ENCODE measurements around the gene KMT5B.

KMT5B gene

GRCh38 chr11:68148879-68149278 lies 64.2 kb downstream of the KMT5B start:
- Histone ChIP-seq H3K27ac (ENCODE audit: insufficient read depth, low read length, poor library complexity, severe bottlenecking) (no peak overlapping the region), H3K4me3 (ENCODE audit: insufficient read depth, low read depth, low read length, poor library complexity, severe bottlenecking) (no peak overlapping the region), H3K4me1 (ENCODE audit: control insufficient read depth, insufficient read depth, low read length, poor library complexity, severe bottlenecking) (no peaks in the 10 kb centered on the region), H3K36me3 (ENCODE audit: control insufficient read depth, insufficient read depth, low read length) (no peaks in the 10 kb centered on the region), H3K27me3 (replicated peaks; ENCODE audit: control insufficient read depth, insufficient read depth, low read length, poor library complexity, severe bottlenecking) (no peaks in the 10 kb centered on the region), H3K9me3 (ENCODE audit: control insufficient read depth, low read length) (no peaks in the 10 kb centered on the region)
- no peak for DNase-seq

GRCh38 chr11:68148071-68148805 lies 64.9 kb downstream of the KMT5B start:
- Histone ChIP-seq H3K4me3 (ENCODE audit: insufficient read depth, low read depth, low read length, poor library complexity, severe bottlenecking) (no peak overlapping the region), H3K27me3 (replicated peaks; ENCODE audit: control insufficient read depth, insufficient read depth, low read length, poor library complexity, severe bottlenecking) (no peaks in the 10 kb centered on the region), H3K9me3 (ENCODE audit: control insufficient read depth, low read length) (no peaks in the 10 kb centered on the region), H3K36me3 (ENCODE audit: control insufficient read depth, insufficient read depth, low read length) (no peaks in the 10 kb centered on the region), H3K27ac (ENCODE audit: insufficient read depth, low read length, poor library complexity, severe bottlenecking) (no peak overlapping the region), H3K4me1 (ENCODE audit: control insufficient read depth, insufficient read depth, low read length, poor library complexity, severe bottlenecking) (no peaks in the 10 kb centered on the region)
- DNase-seq = no peak

GRCh38 chr11:68146704-68147474 lies 66.2 kb downstream of the KMT5B start:
- DNase-seq = no peak
- Histone ChIP-seq H3K4me1 (ENCODE audit: control insufficient read depth, insufficient read depth, low read length, poor library complexity, severe bottlenecking) (peaks cover 5% of the 10 kb centered on the region), H3K36me3 (ENCODE audit: control insufficient read depth, insufficient read depth, low read length) (no peaks in the 10 kb centered on the region), H3K9me3 (ENCODE audit: control insufficient read depth, low read length) (no peaks in the 10 kb centered on the region), H3K27ac (ENCODE audit: insufficient read depth, low read length, poor library complexity, severe bottlenecking) (no peak overlapping the region), H3K4me3 (ENCODE audit: insufficient read depth, low read depth, low read length, poor library complexity, severe bottlenecking) (no peak overlapping the region), H3K27me3 (replicated peaks; ENCODE audit: control insufficient read depth, insufficient read depth, low read length, poor library complexity, severe bottlenecking) (no peaks in the 10 kb centered on the region)

GRCh38 chr11:68146010-68146540 lies 67.0 kb downstream of the KMT5B start:
- H3K36me3 ChIP-seq (ENCODE audit: control insufficient read depth, insufficient read depth, low read length) = no peaks in the 10 kb centered on the region
- no peaks in the 10 kb centered on the region for H3K27me3 ChIP-seq (replicated peaks; ENCODE audit: control insufficient read depth, insufficient read depth, low read length, poor library complexity, severe bottlenecking)
- no peaks in the 10 kb centered on the region for H3K9me3 ChIP-seq (ENCODE audit: control insufficient read depth, low read length)
- no peak overlapping the region for H3K27ac ChIP-seq (ENCODE audit: insufficient read depth, low read length, poor library complexity, severe bottlenecking)
- no peak overlapping the region for H3K4me3 ChIP-seq (ENCODE audit: insufficient read depth, low read depth, low read length, poor library complexity, severe bottlenecking)
- no peak for DNase-seq
- peaks cover 9% of the 10 kb centered on the region for H3K4me1 ChIP-seq (ENCODE audit: control insufficient read depth, insufficient read depth, low read length, poor library complexity, severe bottlenecking)

GRCh38 chr11:68145120-68145866 lies 67.8 kb downstream of the KMT5B start:
- no peaks in the 10 kb centered on the region for H3K27me3 ChIP-seq (replicated peaks; ENCODE audit: control insufficient read depth, insufficient read depth, low read length, poor library complexity, severe bottlenecking)
- DNase-seq = no peak
- no peak overlapping the region for H3K4me3 ChIP-seq (ENCODE audit: insufficient read depth, low read depth, low read length, poor library complexity, severe bottlenecking)
- no peaks in the 10 kb centered on the region for H3K36me3 ChIP-seq (ENCODE audit: control insufficient read depth, insufficient read depth, low read length)
- H3K9me3 ChIP-seq (ENCODE audit: control insufficient read depth, low read length) = no peaks in the 10 kb centered on the region
- H3K27ac ChIP-seq (ENCODE audit: insufficient read depth, low read length, poor library complexity, severe bottlenecking) = no peak overlapping the region
- peaks cover 9% of the 10 kb centered on the region for H3K4me1 ChIP-seq (ENCODE audit: control insufficient read depth, insufficient read depth, low read length, poor library complexity, severe bottlenecking)

GRCh38 chr11:68143310-68143689 lies 69.8 kb downstream of the KMT5B start:
- H3K27me3 ChIP-seq (replicated peaks; ENCODE audit: control insufficient read depth, insufficient read depth, low read length, poor library complexity, severe bottlenecking) = no peaks in the 10 kb centered on the region
- H3K36me3 ChIP-seq (ENCODE audit: control insufficient read depth, insufficient read depth, low read length) = no peaks in the 10 kb centered on the region
- DNase-seq = no peak

GRCh38 chr11:68142441-68143309 lies 70.4 kb downstream of the KMT5B start:
- Histone ChIP-seq H3K36me3 (ENCODE audit: control insufficient read depth, insufficient read depth, low read length) (no peaks in the 10 kb centered on the region), H3K4me1 (ENCODE audit: control insufficient read depth, insufficient read depth, low read length, poor library complexity, severe bottlenecking) (peaks cover 9% of the 10 kb centered on the region), H3K27me3 (replicated peaks; ENCODE audit: control insufficient read depth, insufficient read depth, low read length, poor library complexity, severe bottlenecking) (no peaks in the 10 kb centered on the region), H3K9me3 (ENCODE audit: control insufficient read depth, low read length) (no peaks in the 10 kb centered on the region), H3K4me3 (ENCODE audit: insufficient read depth, low read depth, low read length, poor library complexity, severe bottlenecking) (no peak overlapping the region), H3K27ac (ENCODE audit: insufficient read depth, low read length, poor library complexity, severe bottlenecking) (no peak overlapping the region)
- no peak for DNase-seq

More at GRCh38 chr11:68143310-68143689, 69.8 kb downstream of the KMT5B start:
- no peaks in the 10 kb centered on the region for H3K9me3 ChIP-seq (ENCODE audit: control insufficient read depth, low read length)
- H3K4me3 ChIP-seq (ENCODE audit: insufficient read depth, low read depth, low read length, poor library complexity, severe bottlenecking) = no peak overlapping the region
- no peak overlapping the region for H3K27ac ChIP-seq (ENCODE audit: insufficient read depth, low read length, poor library complexity, severe bottlenecking)
- H3K4me1 ChIP-seq (ENCODE audit: control insufficient read depth, insufficient read depth, low read length, poor library complexity, severe bottlenecking) = peaks cover 9% of the 10 kb centered on the region

GRCh38 chr11:68142028-68142412 lies 71.1 kb downstream of the KMT5B start:
- peaks cover 9% of the 10 kb centered on the region for H3K4me1 ChIP-seq (ENCODE audit: control insufficient read depth, insufficient read depth, low read length, poor library complexity, severe bottlenecking)
- no peaks in the 10 kb centered on the region for H3K27me3 ChIP-seq (replicated peaks; ENCODE audit: control insufficient read depth, insufficient read depth, low read length, poor library complexity, severe bottlenecking)
- no peak for DNase-seq
- H3K9me3 ChIP-seq (ENCODE audit: control insufficient read depth, low read length) = no peaks in the 10 kb centered on the region
- H3K27ac ChIP-seq (ENCODE audit: insufficient read depth, low read length, poor library complexity, severe bottlenecking) = no peak overlapping the region
- peak overlapping the region; percentile 8 for H3K4me3 ChIP-seq (ENCODE audit: insufficient read depth, low read depth, low read length, poor library complexity, severe bottlenecking)
- no peaks in the 10 kb centered on the region for H3K36me3 ChIP-seq (ENCODE audit: control insufficient read depth, insufficient read depth, low read length)

GRCh38 chr11:68141246-68142027 lies 71.7 kb downstream of the KMT5B start:
- Histone ChIP-seq H3K27ac (ENCODE audit: insufficient read depth, low read length, poor library complexity, severe bottlenecking) (no peak overlapping the region), H3K9me3 (ENCODE audit: control insufficient read depth, low read length) (no peaks in the 10 kb centered on the region), H3K4me3 (ENCODE audit: insufficient read depth, low read depth, low read length, poor library complexity, severe bottlenecking) (peak overlapping the region; percentile 8), H3K36me3 (ENCODE audit: control insufficient read depth, insufficient read depth, low read length) (no peaks in the 10 kb centered on the region), H3K4me1 (ENCODE audit: control insufficient read depth, insufficient read depth, low read length, poor library complexity, severe bottlenecking) (peaks cover 9% of the 10 kb centered on the region), H3K27me3 (replicated peaks; ENCODE audit: control insufficient read depth, insufficient read depth, low read length, poor library complexity, severe bottlenecking) (no peaks in the 10 kb centered on the region)
- DNase-seq = no peak

All from effector memory CD4-positive, alpha-beta T cell (primary cell).